Prostate gland (tissue), 2 donors: Measurements from ENCODE around the gene CD300E.

Experiments
- POLR2A ChIP-seq: fragments of 450-650 bp; IDR thresholded peaks from one replicate; pipeline ENCODE4 v1.6.1; 2016; ENCODE audit warnings: antibody characterized with exemption, mild to moderate bottlenecking
- TF ChIP-seq, protein P1 (sequence below), 4 experiments: fragments of 200-600 bp in 2 of 4; fragments of 450-650 bp in 2 of 4; sonication (generic) in 2 of 4; IDR thresholded peaks; 1 replicate in 3 of 4; 2 replicates in 1 of 4; pipeline ENCODE4 v1.5.1; 2016 to 2019; ENCODE audit warnings: antibody characterized with exemption in 4 of 4, mild to moderate bottlenecking in 2 of 4, moderate library complexity in 2 of 4

GRCh38 chr17:74567397-74567796 is 56.1 kb downstream of the CD300E start, which contains the start of gene CD300H:
- TF ChIP-seq, protein P1, sequence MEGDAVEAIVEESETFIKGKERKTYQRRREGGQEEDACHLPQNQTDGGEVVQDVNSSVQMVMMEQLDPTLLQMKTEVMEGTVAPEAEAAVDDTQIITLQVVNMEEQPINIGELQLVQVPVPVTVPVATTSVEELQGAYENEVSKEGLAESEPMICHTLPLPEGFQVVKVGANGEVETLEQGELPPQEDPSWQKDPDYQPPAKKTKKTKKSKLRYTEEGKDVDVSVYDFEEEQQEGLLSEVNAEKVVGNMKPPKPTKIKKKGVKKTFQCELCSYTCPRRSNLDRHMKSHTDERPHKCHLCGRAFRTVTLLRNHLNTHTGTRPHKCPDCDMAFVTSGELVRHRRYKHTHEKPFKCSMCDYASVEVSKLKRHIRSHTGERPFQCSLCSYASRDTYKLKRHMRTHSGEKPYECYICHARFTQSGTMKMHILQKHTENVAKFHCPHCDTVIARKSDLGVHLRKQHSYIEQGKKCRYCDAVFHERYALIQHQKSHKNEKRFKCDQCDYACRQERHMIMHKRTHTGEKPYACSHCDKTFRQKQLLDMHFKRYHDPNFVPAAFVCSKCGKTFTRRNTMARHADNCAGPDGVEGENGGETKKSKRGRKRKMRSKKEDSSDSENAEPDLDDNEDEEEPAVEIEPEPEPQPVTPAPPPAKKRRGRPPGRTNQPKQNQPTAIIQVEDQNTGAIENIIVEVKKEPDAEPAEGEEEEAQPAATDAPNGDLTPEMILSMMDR (IDR thresholded peaks at IDR 0.05): no peak
- no peak for TF ChIP-seq POLR2A
